K562 (cell line): ENCODE results near the gene LEPR. TPM values are rescaled to one million over a fixed set of nuclear protein-coding genes. Genes with fewer than 3 reads are reported as not detected.
A peak's percentile ranks its signal among the peaks of the same experiment; 100 is the strongest.

Source experiments
- CBX3 ChIP-seq, 2 experiments: IDR thresholded peaks; 1 replicate in 1 of 2; 2 replicates in 1 of 2; pipeline ENCODE4 v1.6.1; 2012; ENCODE audit warnings: inconsistent platforms in 2 of 2, low read length in 2 of 2, borderline replicate concordance in 1 of 2, control low read depth in 1 of 2
- FOXK2 ChIP-seq, 2 experiments: fragments of 450-650 bp; IDR thresholded peaks in 1 of 2; conservative IDR thresholded peaks in 1 of 2; 2 replicates each; pipeline ENCODE4 v1.6.1; 2016; ENCODE audit warnings: low read depth in 2 of 2, mild to moderate bottlenecking in 1 of 2
- HMGN3 ChIP-seq: IDR thresholded peaks from 2 replicates; pipeline ENCODE4 v1.6.1; 2011; ENCODE audit warnings: borderline replicate concordance, low read depth, mild to moderate bottlenecking, mixed read lengths, low read length; ENCODE audit not compliant: insufficient read length; ENCODE audit errors: extremely low read depth
- ILF3 ChIP-seq: fragments of 450-650 bp; IDR thresholded peaks from 2 replicates; pipeline ENCODE4 v1.6.1; 2018; ENCODE audit warnings: antibody characterized with exemption, mild to moderate bottlenecking, moderate library complexity, borderline replicate concordance
- LCOR ChIP-seq: sonication (generic); formaldehyde crosslinking; IDR thresholded peaks from 2 replicates; pipeline ENCODE4 v1.8.0; 2022; ENCODE audit warnings: mild to moderate bottlenecking, missing genetic modification reagents
- MIER1 ChIP-seq: fragments of 450-650 bp; IDR thresholded peaks from 2 replicates; pipeline ENCODE4 v1.6.1; 2016; ENCODE audit warnings: antibody characterized with exemption, mild to moderate bottlenecking, low read depth
- NEUROD1 ChIP-seq: fragments of 150-350 bp; IDR thresholded peaks from 2 replicates; pipeline ENCODE4 v1.6.1; 2014; ENCODE audit warnings: borderline replicate concordance, low read length, low read depth; ENCODE audit not compliant: partially characterized antibody
- PCBP1 ChIP-seq: fragments of 200-400 bp; formaldehyde crosslinking; IDR thresholded peaks from 2 replicates; pipeline ENCODE4 v1.6.1; 2018; ENCODE audit warnings: mild to moderate bottlenecking, low read depth, low read length; ENCODE audit not compliant: poor library complexity, severe bottlenecking
- POU5F1 ChIP-seq: fragments of 150-350 bp; IDR thresholded peaks from 2 replicates; pipeline ENCODE4 v1.6.1; 2014; ENCODE audit warnings: borderline replicate concordance, low read length, low read depth, mild to moderate bottlenecking; ENCODE audit not compliant: partially characterized antibody
- PTBP1 ChIP-seq: fragments of 200-400 bp; formaldehyde crosslinking; IDR thresholded peaks from 2 replicates; pipeline ENCODE4 v1.6.1; 2017; ENCODE audit warnings: low read depth, low read length
- SMAD2 ChIP-seq: fragments of 150-350 bp; IDR thresholded peaks from 2 replicates; pipeline ENCODE4 v1.6.1; 2014; ENCODE audit warnings: low read depth, mild to moderate bottlenecking, low read length
- SMARCB1 ChIP-seq: IDR thresholded peaks from 2 replicates; pipeline ENCODE4 v1.6.1; 2011; ENCODE audit warnings: improper control_type of control experiment, low read depth; ENCODE audit not compliant: insufficient read length
- SP1 ChIP-seq: sonication (generic); formaldehyde crosslinking; IDR thresholded peaks from 2 replicates; pipeline ENCODE4 v1.8.1; 2022; ENCODE audit warnings: mild to moderate bottlenecking, missing genetic modification reagents
- SREBF2 ChIP-seq: sonication (generic); formaldehyde crosslinking; IDR thresholded peaks from 2 replicates; pipeline ENCODE4 v1.4.0; 2020; ENCODE audit warnings: mild to moderate bottlenecking, missing genetic modification reagents
- TAF1 ChIP-seq: IDR thresholded peaks from 2 replicates; pipeline ENCODE4 v1.6.1; 2011; ENCODE audit warnings: mild to moderate bottlenecking, low read length, moderate library complexity; ENCODE audit not compliant: insufficient read depth, control insufficient read depth, severe bottlenecking; ENCODE audit errors: extremely low read depth
- ZC3H8 ChIP-seq: fragments of 450-650 bp; IDR thresholded peaks from 2 replicates; pipeline ENCODE4 v1.6.1; 2017
- ZFP30 ChIP-seq: fragments of 250-450 bp; sonication (Bioruptor Pico); IDR thresholded peaks from 2 replicates; pipeline ENCODE4 v1.8.0; 2022; ENCODE audit warnings: moderate library complexity, mild to moderate bottlenecking, inconsistent platforms, borderline replicate concordance
- ZFP36 ChIP-seq: fragments of 150-350 bp; IDR thresholded peaks from 2 replicates; pipeline ENCODE4 v1.6.1; 2018; ENCODE audit warnings: low read length, low read depth; ENCODE audit not compliant: partially characterized antibody
- ZKSCAN3 ChIP-seq: fragments of 250-450 bp; sonication (Bioruptor Pico); IDR thresholded peaks from 2 replicates; pipeline ENCODE4 v1.4.0; 2020
- ZNF212 ChIP-seq: fragments of 450-650 bp; formaldehyde crosslinking; IDR thresholded peaks from 2 replicates; pipeline ENCODE4 v1.4.0; 2020; ENCODE audit warnings: mild to moderate bottlenecking
- polyA plus RNA-seq, 8 experiments: library from polyadenylated mRNA; depleted of rRNA in 4 of 8; stranded (reverse) in 5 of 8; unstranded in 3 of 8; fragments of >200 nt; fragmentation: Nextera tagmentation in 2 of 8; fragmentation: Illumina TruSeq in 1 of 8; extraction: Ambion mirVana in 2 of 8; extraction: Trizol in 1 of 8; gene quantifications; 2 replicates each; pipeline versions ENCODE4 v1.2.1 to v1.2.3, GENCODE V29; 2011 to 2014; ENCODE audit warnings: inconsistent platforms in 1 of 8, missing spikeins in 1 of 8
- total RNA-seq, 7 experiments: library from RNA; depleted of rRNA in 6 of 7; stranded (reverse); fragments of >200 nt in 6 of 7; fragmentation: Illumina TruSeq in 2 of 7; extraction: Trizol in 2 of 7; gene quantifications; 2 replicates each; pipeline versions ENCODE4 v1.2.1 to v1.2.3, GENCODE V29; 2011 to 2021; ENCODE audit warnings: low replicate concordance in 1 of 7
- TF ChIP-seq, protein P1 (sequence below): fragments of 450-650 bp; formaldehyde crosslinking; IDR thresholded peaks from 2 replicates; pipeline ENCODE4 v1.4.0; 2020; ENCODE audit warnings: mild to moderate bottlenecking, mixed read lengths
- TF ChIP-seq, protein P2 (sequence below): fragments of 450-650 bp; IDR thresholded peaks from 2 replicates; pipeline ENCODE4 v1.6.1; 2016
- TF ChIP-seq, protein P3 (sequence below): fragments of 450-650 bp; formaldehyde crosslinking; IDR thresholded peaks from 2 replicates; pipeline ENCODE4 v1.4.0; 2020; ENCODE audit warnings: mild to moderate bottlenecking
- TF ChIP-seq, protein P4 (sequence below): fragments of 450-650 bp; formaldehyde crosslinking; IDR thresholded peaks from 2 replicates; pipeline ENCODE4 v1.4.0; 2020; ENCODE audit warnings: mild to moderate bottlenecking, moderate library complexity

LEPR gene
- total and polyA plus RNA-seq, 9 of the 15 experiments (the other 6 are each of a cell fraction or from before 2014, with no cell fraction given), result 12.2 to 111 (median 43.1) TPM

DNA sequence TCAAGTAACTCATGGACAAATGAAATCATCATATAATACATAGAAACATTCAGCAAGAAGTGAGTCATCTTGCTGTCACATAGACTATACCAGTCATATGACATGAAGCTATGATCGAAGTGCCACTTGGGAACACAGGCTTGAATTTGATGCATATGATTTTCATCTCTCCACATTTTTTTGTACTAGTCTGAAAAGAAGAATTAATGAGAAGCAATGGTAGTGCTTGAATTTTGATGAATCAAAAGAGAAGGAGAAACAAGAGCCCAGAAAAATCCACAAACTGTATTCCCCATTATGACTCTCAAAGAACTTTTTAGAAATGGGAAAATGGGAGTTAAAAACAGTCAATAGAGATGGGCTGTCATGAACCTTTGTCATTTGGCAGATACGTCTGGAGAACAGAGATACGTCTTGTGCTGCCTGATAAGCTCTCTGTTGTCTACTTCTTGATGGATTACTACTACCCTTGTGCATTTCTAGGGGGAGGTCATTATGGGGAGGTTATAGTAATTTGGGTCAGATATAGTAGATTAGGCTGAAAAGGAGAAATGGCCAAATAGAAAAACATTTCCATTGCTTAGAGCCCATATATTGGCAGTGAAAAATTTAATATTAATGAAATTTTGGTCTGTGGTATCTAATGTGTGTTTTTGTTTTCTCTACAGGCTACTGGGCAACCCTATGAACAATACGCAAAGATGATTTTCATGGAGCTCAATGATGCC is 8.0 kb upstream of the LEPR start (continued):
- TF ChIP-seq, protein P1, sequence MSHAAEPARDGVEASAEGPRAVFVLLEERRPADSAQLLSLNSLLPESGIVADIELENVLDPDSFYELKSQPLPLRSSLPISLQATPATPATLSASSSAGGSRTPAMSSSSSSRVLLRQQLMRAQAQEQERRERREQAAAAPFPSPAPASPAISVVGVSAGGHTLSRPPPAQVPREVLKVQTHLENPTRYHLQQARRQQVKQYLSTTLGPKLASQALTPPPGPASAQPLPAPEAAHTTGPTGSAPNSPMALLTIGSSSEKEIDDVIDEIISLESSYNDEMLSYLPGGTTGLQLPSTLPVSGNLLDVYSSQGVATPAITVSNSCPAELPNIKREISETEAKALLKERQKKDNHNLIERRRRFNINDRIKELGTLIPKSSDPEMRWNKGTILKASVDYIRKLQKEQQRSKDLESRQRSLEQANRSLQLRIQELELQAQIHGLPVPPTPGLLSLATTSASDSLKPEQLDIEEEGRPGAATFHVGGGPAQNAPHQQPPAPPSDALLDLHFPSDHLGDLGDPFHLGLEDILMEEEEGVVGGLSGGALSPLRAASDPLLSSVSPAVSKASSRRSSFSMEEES, result no peak
- TF ChIP-seq SP1 (CRISPR knock-in tag) (peak; percentile 75), FOXK2 (conservative IDR thresholded peaks at IDR 0.05 in 1 of 2, IDR thresholded peaks at IDR 0.05 in 1 of 2; ENCODE audit: low read depth in 2 of 2) (peak; percentile 82 to 90), ZFP30 (no peak), PTBP1 (no peak), ZC3H8 (no peak), ZFP36 (no peak), ZNF212 (CRISPR knock-in tag) (no peak), ZKSCAN3 (CRISPR knock-in tag) (no peak), SMAD2 (no peak), HMGN3 (peak; percentile 91), LCOR (CRISPR knock-in tag) (peak; percentile 91), POU5F1 (no peak), PCBP1 (no peak), ILF3 (peak; percentile 92; the same call in 1 of the 2 replicates), SMARCB1 (no peak), TAF1 (no peak), SREBF2 (CRISPR knock-in tag) (no peak), CBX3 (IDR thresholded peaks at IDR 0.05; ENCODE audit: borderline replicate concordance in 1 of 2, low read length in 2 of 2) (peak in 1 of 2 experiments; percentile 80; a peak in 1 of 3 replicates), MIER1 (no peak), NEUROD1 (peak; percentile 87)
- TF ChIP-seq, protein P2, sequence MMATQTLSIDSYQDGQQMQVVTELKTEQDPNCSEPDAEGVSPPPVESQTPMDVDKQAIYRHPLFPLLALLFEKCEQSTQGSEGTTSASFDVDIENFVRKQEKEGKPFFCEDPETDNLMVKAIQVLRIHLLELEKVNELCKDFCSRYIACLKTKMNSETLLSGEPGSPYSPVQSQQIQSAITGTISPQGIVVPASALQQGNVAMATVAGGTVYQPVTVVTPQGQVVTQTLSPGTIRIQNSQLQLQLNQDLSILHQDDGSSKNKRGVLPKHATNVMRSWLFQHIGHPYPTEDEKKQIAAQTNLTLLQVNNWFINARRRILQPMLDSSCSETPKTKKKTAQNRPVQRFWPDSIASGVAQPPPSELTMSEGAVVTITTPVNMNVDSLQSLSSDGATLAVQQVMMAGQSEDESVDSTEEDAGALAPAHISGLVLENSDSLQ, result peak; percentile 95
- TF ChIP-seq, protein P3, sequence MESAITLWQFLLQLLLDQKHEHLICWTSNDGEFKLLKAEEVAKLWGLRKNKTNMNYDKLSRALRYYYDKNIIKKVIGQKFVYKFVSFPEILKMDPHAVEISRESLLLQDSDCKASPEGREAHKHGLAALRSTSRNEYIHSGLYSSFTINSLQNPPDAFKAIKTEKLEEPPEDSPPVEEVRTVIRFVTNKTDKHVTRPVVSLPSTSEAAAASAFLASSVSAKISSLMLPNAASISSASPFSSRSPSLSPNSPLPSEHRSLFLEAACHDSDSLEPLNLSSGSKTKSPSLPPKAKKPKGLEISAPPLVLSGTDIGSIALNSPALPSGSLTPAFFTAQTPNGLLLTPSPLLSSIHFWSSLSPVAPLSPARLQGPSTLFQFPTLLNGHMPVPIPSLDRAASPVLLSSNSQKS, result 0 out of 2 replicates have a peak, but pooled peaks have one; percentile 15
- TF ChIP-seq, protein P4, sequence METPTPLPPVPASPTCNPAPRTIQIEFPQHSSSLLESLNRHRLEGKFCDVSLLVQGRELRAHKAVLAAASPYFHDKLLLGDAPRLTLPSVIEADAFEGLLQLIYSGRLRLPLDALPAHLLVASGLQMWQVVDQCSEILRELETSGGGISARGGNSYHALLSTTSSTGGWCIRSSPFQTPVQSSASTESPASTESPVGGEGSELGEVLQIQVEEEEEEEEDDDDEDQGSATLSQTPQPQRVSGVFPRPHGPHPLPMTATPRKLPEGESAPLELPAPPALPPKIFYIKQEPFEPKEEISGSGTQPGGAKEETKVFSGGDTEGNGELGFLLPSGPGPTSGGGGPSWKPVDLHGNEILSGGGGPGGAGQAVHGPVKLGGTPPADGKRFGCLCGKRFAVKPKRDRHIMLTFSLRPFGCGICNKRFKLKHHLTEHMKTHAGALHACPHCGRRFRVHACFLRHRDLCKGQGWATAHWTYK, result peak; percentile 81
